ENCODE measurements around the gene ILF3. TPM values are rescaled to one million over a fixed set of nuclear protein-coding genes. Genes with fewer than 3 reads are reported as not detected.
A peak's percentile ranks its signal among the peaks of the same experiment; 100 is the strongest.

ILF3 gene
- polyA plus RNA-seq, 1 donor from 2014 or later: 106 TPM

DNA sequence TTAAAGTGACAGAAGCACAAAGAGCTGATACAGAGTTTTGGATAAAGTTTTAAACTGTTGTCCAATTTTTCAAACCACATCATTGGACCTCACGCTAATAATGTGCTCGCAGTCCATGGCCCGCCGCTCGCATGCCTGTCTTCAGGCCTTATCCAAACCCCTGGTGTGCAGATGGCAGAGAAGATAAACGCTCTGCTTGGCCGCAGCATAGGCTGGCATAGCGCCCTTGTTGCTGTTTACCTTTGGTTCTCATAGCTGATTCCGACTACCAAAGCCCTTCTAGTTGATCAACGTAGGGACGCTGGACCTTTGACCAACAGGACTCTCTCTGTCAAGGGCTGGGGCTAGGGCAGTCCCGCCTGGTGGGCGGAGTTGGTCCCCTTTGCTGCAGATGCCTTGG, 23.6 kb downstream of the ILF3 start:
- no peak overlapping the region for H3K27ac Mint-ChIP-seq

GRCh38 chr19:10678813-10679212, 24.7 kb downstream of the ILF3 start:
- H3K4me1 Mint-ChIP-seq: peaks cover 0 to 2% (median 0%) of the 10 kb centered on the region in 3 donors
- peaks cover 0 to 1% (median 0%) of the 10 kb centered on the region in 3 donors for H3K9me3 Mint-ChIP-seq
- peaks cover 2% of the 10 kb centered on the region for H3K36me3 Mint-ChIP-seq
- H3K27ac Mint-ChIP-seq: peak overlapping the region in 2 of 3 donors; percentile 32 to 35
- H3K27me3 Mint-ChIP-seq: no peaks in the 10 kb centered on the region
- no peak overlapping the region for H3K4me3 Mint-ChIP-seq

More for the DNA sequence above, 23.6 kb downstream of the ILF3 start:
- no peaks in the 10 kb centered on the region for H3K27me3 Mint-ChIP-seq
- H3K4me3 Mint-ChIP-seq: no peak overlapping the region
- peaks cover 0 to 1% (median 0%) of the 10 kb centered on the region in 3 donors for H3K9me3 Mint-ChIP-seq
- peaks cover 2% of the 10 kb centered on the region for H3K36me3 Mint-ChIP-seq
- peaks cover 0 to 4% (median 3%) of the 10 kb centered on the region in 3 donors for H3K4me1 Mint-ChIP-seq

DNA sequence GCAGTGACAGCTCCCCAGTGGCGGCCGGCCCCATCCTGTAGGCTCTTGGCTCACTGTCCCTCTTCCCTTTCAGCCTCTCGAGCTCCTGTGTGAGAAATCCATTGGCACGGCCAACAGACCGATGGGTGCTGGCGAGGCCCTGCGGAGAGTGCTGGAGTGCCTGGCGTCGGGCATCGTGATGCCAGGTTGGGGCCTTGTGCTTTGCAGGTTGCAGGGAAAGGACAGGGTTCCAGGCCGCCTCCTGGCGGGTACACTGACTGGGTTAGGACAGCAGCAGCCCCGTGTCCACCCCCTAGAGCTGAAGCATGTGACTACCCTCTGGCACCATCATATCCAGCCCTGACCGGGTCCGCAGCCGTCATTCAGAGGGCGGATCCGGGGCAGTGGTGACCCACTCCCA, 25.6 kb downstream of the ILF3 start:
- H3K4me1 Mint-ChIP-seq: peaks cover 0 to 2% (median 0%) of the 10 kb centered on the region in 3 donors
- no peak overlapping the region for H3K4me3 Mint-ChIP-seq
- no peaks in the 10 kb centered on the region for H3K27me3 Mint-ChIP-seq
- peaks cover 2% of the 10 kb centered on the region for H3K36me3 Mint-ChIP-seq
- H3K27ac Mint-ChIP-seq: peak overlapping the region in 1 of 3 donors; percentile 32
- peaks cover 0 to 1% (median 0%) of the 10 kb centered on the region in 3 donors for H3K9me3 Mint-ChIP-seq

DNA sequence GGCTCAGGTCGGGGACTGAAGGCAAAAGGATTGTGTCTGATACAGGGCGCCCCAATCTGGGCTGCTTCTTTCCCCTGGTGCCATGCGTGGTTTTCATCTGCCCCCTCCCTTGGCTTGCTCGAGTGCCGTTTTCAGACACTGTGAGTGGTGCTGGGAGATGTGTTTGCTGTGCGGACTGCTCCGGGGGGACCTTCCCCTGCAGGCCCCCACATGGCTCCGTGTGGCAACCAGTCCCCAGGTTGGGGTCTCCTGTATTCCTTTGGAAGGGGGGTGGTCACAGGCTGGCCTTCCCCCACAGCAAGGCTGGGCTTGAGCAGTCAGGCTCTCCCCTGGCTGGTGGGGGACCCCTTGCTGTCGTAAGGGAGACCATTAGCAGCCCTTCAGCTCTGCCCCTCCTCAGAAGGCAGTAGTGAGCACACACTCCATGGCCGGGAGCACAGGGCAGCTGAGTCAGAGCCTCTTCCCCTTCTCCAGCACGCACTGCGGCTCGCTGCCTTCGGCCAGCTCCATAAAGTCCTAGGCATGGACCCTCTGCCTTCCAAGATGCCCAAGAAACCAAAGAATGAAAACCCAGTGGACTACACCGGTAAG, 26.5 kb downstream of the ILF3 start:
- Mint-ChIP-seq H3K27me3 (no peaks in the 10 kb centered on the region), H3K36me3 (peaks cover 2% of the 10 kb centered on the region), H3K4me3 (peak overlapping the region in 1 of 4 donors; percentile 17), H3K27ac (peak overlapping the region in 1 of 3 donors; percentile 73), H3K4me1 (no peaks in the 10 kb centered on the region), H3K9me3 (peaks cover 0 to 1% (median 0%) of the 10 kb centered on the region in 3 donors)

GRCh38 chr19:10681658-10682057, 27.5 kb downstream of the ILF3 start:
- Mint-ChIP-seq H3K27ac (peak overlapping the region in 2 of 3 donors; percentile 4 to 20), H3K9me3 (peaks cover 0 to 1% (median 0%) of the 10 kb centered on the region in 3 donors), H3K36me3 (peaks cover 2% of the 10 kb centered on the region), H3K27me3 (no peaks in the 10 kb centered on the region), H3K4me3 (no peak overlapping the region), H3K4me1 (no peaks in the 10 kb centered on the region)

DNA sequence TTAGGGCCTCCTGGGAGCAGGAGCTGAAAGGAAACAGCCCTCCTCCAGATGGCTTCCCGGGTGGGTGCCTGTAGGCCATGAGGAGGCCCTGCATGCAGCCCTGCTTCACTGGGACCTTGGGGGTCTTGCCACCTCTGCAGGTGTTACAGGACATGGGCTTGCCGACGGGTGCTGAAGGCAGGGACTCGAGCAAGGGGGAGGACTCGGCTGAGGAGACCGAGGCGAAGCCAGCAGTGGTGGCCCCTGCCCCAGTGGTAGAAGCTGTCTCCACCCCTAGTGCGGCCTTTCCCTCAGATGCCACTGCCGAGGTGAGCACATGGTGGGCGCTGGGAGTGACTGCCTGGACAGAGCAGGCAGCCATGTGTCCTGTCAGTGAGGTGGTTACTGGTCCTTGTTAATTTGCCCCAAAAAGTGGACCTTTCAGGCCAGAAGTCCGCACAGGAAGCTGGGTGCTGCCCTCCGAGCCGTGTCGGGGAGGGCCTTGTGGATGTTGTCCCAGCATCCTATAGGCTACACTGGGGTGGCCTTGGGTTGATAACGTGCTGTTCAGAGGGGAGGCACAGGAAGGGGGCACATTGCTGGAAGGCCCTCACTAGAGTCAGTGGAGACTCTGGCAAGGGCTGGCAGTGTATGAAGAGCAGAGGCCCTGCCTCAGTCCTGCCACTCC, 28.4 kb downstream of the ILF3 start:
- H3K27me3 Mint-ChIP-seq: no peaks in the 10 kb centered on the region
- peak overlapping the region in 1 of 3 donors; percentile 77 for H3K27ac Mint-ChIP-seq
- peaks cover 2% of the 10 kb centered on the region for H3K36me3 Mint-ChIP-seq
- H3K4me3 Mint-ChIP-seq: no peak overlapping the region
- peaks cover 0 to 1% (median 0%) of the 10 kb centered on the region in 3 donors for H3K9me3 Mint-ChIP-seq
- H3K4me1 Mint-ChIP-seq: no peaks in the 10 kb centered on the region

DNA sequence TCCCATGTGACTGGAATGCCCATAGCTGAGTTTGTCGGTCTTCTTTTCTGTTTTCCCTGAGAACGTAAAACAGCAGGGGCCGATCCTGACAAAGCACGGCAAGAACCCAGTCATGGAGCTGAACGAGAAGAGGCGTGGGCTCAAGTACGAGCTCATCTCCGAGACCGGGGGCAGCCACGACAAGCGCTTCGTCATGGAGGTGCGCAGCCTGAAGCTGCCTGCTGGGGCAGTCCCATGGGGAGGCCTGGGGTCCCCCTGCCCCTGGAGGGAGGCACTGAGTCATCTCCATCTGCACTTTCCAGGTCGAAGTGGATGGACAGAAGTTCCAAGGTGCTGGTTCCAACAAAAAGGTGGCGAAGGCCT, 28.9 kb downstream of the ILF3 start:
- H3K27me3 Mint-ChIP-seq: no peaks in the 10 kb centered on the region
- peaks cover 2% of the 10 kb centered on the region for H3K36me3 Mint-ChIP-seq
- H3K4me3 Mint-ChIP-seq: no peak overlapping the region
- H3K4me1 Mint-ChIP-seq: no peaks in the 10 kb centered on the region
- peaks cover 0 to 1% (median 0%) of the 10 kb centered on the region in 3 donors for H3K9me3 Mint-ChIP-seq
- H3K27ac Mint-ChIP-seq: no peak overlapping the region

GRCh38 chr19:10683582-10683981, 29.4 kb downstream of the ILF3 start:
- Mint-ChIP-seq H3K27me3 (no peaks in the 10 kb centered on the region), H3K36me3 (peaks cover 2% of the 10 kb centered on the region), H3K4me3 (no peak overlapping the region), H3K27ac (no peak overlapping the region), H3K9me3 (peaks cover 0 to 1% (median 0%) of the 10 kb centered on the region in 3 donors), H3K4me1 (no peaks in the 10 kb centered on the region)

- Mint-ChIP-seq H3K27me3 (no peaks in the 10 kb centered on the region), H3K27ac (peak overlapping the region in 1 of 3 donors; percentile 39), H3K9me3 (peaks cover 0 to 1% (median 0%) of the 10 kb centered on the region in 3 donors), H3K4me1 (no peaks in the 10 kb centered on the region), H3K36me3 (peaks cover 6% of the 10 kb centered on the region), H3K4me3 (no peak overlapping the region)
Observed at GRCh38 chr19:10685210-10685609, 31.1 kb downstream of the ILF3 start.

- no peaks in the 10 kb centered on the region for H3K27me3 Mint-ChIP-seq
Observed at GRCh38 chr19:10686193-10686592, 32.0 kb downstream of the ILF3 start.

GRCh38 chr19:10686661-10687517, 32.7 kb downstream of the ILF3 start:
- H3K27me3 Mint-ChIP-seq: no peaks in the 10 kb centered on the region
- peaks cover 6% of the 10 kb centered on the region for H3K36me3 Mint-ChIP-seq
- H3K27ac Mint-ChIP-seq: peak overlapping the region in 2 of 3 donors; percentile 47 to 60
- H3K9me3 Mint-ChIP-seq: no peaks in the 10 kb centered on the region
- H3K4me1 Mint-ChIP-seq: no peaks in the 10 kb centered on the region
- no peak overlapping the region for H3K4me3 Mint-ChIP-seq

More at GRCh38 chr19:10686193-10686592, 32.0 kb downstream of the ILF3 start:
- Mint-ChIP-seq H3K4me1 (no peaks in the 10 kb centered on the region), H3K4me3 (no peak overlapping the region), H3K9me3 (no peaks in the 10 kb centered on the region), H3K27ac (no peak overlapping the region), H3K36me3 (peaks cover 6% of the 10 kb centered on the region)

DNA sequence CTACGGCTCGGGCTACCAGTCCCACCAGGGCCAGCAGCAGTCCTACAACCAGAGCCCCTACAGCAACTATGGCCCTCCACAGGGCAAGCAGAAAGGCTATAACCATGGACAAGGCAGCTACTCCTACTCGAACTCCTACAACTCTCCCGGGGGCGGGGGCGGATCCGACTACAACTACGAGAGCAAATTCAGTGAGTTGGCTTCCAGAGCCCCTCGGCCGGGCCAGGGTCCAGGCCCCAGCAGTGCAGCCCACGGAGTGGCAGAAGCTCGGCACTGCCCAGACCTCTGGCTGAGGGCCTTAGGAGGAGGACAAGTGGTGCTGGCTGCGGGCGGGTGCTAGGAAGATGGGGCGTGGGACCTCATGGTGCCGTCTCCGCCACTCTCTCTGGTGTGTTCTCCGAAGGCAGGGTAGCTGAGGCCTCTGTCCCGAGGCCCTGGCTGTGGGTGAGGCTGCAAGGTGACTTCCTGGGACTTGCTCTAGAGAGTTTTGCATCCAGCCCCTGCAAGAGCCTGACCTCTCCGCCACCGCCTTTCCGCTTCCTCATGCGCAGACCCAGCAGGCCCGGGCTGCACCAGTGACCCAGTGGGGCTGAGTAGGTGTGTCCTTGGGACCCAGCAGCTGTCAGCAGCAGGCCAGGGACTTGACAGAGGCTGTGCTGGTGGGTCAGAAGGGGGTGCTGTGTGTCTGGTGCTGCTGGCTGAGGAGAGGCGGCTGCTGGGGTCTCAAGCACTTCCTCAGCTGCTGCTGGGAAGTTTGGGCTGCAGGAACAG, 33.6 kb downstream of the ILF3 start:
- Mint-ChIP-seq H3K27ac (peak overlapping the region in 2 of 3 donors; percentile 16 to 60), H3K9me3 (no peaks in the 10 kb centered on the region), H3K4me3 (no peak overlapping the region), H3K4me1 (peaks cover 0 to 2% (median 0%) of the 10 kb centered on the region in 3 donors), H3K36me3 (peaks cover 6% of the 10 kb centered on the region), H3K27me3 (no peaks in the 10 kb centered on the region)

DNA sequence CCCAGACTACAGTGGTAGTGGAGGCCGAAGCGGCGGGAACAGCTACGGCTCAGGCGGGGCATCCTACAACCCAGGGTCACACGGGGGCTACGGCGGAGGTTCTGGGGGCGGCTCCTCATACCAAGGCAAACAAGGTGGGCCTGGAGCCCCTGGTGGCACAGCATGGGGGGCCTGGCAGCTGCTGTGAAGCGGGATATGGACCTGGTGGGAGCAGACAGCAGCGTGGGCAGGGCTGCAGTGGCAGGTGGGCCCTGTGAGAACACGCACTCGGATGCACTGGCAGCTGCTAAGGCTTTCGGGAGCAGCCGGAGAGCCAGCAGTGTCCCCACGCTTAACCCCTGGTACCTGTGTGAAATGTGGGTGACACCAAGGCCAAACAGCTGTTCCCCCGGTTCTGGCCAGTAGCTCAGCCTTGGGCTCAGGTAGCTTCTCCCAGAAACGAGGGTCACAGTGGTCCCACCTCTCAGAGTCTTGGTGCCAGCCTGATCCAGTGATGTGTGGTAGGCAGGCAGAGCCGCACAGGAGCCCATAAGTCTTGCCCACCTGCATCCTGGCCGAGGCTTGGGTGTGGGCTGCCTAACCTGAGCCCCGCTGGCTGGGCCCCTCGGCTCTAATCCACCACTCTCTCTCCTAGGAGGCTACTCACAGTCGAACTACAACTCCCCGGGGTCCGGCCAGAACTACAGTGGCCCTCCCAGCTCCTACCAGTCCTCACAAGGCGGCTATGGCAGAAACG, 34.6 kb downstream of the ILF3 start:
- H3K4me1 Mint-ChIP-seq: peaks cover 0 to 2% (median 0%) of the 10 kb centered on the region in 3 donors
- H3K36me3 Mint-ChIP-seq: peaks cover 6% of the 10 kb centered on the region
- H3K27ac Mint-ChIP-seq: peak overlapping the region; percentile 4 to 73 (median 56)
- no peaks in the 10 kb centered on the region for H3K9me3 Mint-ChIP-seq
- no peaks in the 10 kb centered on the region for H3K27me3 Mint-ChIP-seq
- peak overlapping the region in 1 of 4 donors; percentile 60 for H3K4me3 Mint-ChIP-seq

GRCh38 chr19:10690341-10690781, 36.2 kb downstream of the ILF3 start:
- Mint-ChIP-seq H3K4me3 (peak overlapping the region in 1 of 4 donors; percentile 33), H3K9me3 (no peaks in the 10 kb centered on the region), H3K27me3 (no peaks in the 10 kb centered on the region), H3K27ac (peak overlapping the region in 2 of 3 donors; percentile 14 to 56), H3K4me1 (peaks cover under 1 to 6% (median 5%) of the 10 kb centered on the region in 3 donors), H3K36me3 (peaks cover 6% of the 10 kb centered on the region)

Data from IgD-negative memory B cell (primary cell).